OCI-LY1 (cell line): ENCODE results near the gene IL18BP.

Experiments used
- H2AFZ ChIP-seq: fragments of 200-600 bp; sonication (generic), shearing (Covaris generic); 2 replicates; pipeline ENCODE4 v1.6.0; 2014; ENCODE audit warnings: antibody characterized with exemption, mild to moderate bottlenecking, low read length
- H3F3A ChIP-seq: fragments of 200-600 bp; sonication (generic), shearing (Covaris generic); 2 replicates; pipeline ENCODE4 v1.6.0; 2014; ENCODE audit warnings: mild to moderate bottlenecking, antibody characterized with exemption, low read length, moderate library complexity; ENCODE audit not compliant: insufficient read depth
- H3K27ac ChIP-seq: fragments of 200-600 bp; sonication (generic); 2 replicates; pipeline ENCODE4 v1.5.1; 2014; ENCODE audit warnings: low read length, mixed run types, mild to moderate bottlenecking, low read depth; ENCODE audit not compliant: poor library complexity, severe bottlenecking
- H3K27me3 ChIP-seq: fragments of 200-600 bp; sonication (generic); 2 replicates; pipeline ENCODE4 v1.6.0; 2014; ENCODE audit warnings: antibody characterized with exemption, mild to moderate bottlenecking, low read length, moderate library complexity; ENCODE audit not compliant: insufficient read depth
- H3K36me3 ChIP-seq: fragments of 200-600 bp; sonication (generic); 2 replicates; pipeline ENCODE4 v1.6.1; 2014; ENCODE audit warnings: mild to moderate bottlenecking, antibody characterized with exemption, low read length, moderate library complexity, mixed read lengths; ENCODE audit not compliant: insufficient read depth
- H3K4me1 ChIP-seq: fragments of 200-600 bp; sonication (generic); 2 replicates; pipeline ENCODE4 v1.5.1; 2014; ENCODE audit warnings: mild to moderate bottlenecking, low read length, moderate library complexity; ENCODE audit not compliant: insufficient read depth, severe bottlenecking
- H3K4me2 ChIP-seq: fragments of 200-600 bp; sonication (generic), shearing (Covaris generic); 2 replicates; pipeline ENCODE4 v1.6.1; 2014; ENCODE audit warnings: low read length
- H3K4me3 ChIP-seq: fragments of 200-600 bp; sonication (generic); 2 replicates; pipeline ENCODE4 v1.5.1; 2014; ENCODE audit warnings: low read length, low read depth, mild to moderate bottlenecking, mixed read lengths; ENCODE audit not compliant: poor library complexity, severe bottlenecking
- H3K79me2 ChIP-seq: fragments of 200-600 bp; shearing (Covaris generic); 2 replicates; pipeline ENCODE4 v1.6.1; 2016; ENCODE audit warnings: mixed run types, low read length, mixed read lengths; ENCODE audit not compliant: insufficient read depth
- H3K9ac ChIP-seq: fragments of 200-600 bp; sonication (generic), shearing (Covaris generic); 2 replicates; pipeline ENCODE4 v1.6.1; 2014; ENCODE audit warnings: mild to moderate bottlenecking, low read length, mixed read lengths
- H3K9me2 ChIP-seq: fragments of 200-600 bp; sonication (generic), shearing (Covaris generic); 2 replicates; pipeline ENCODE4 v1.6.1; 2014; ENCODE audit warnings: low read depth, mild to moderate bottlenecking, low read length, mixed read lengths
- H3K9me3 ChIP-seq: fragments of 200-600 bp; shearing (Covaris generic); 2 replicates; pipeline ENCODE4 v1.6.1; 2014; ENCODE audit warnings: low read length, mixed read lengths
- H4K20me1 ChIP-seq: fragments of 200-600 bp; sonication (generic), shearing (Covaris generic); 2 replicates; pipeline ENCODE4 v1.6.0; 2016; ENCODE audit warnings: mild to moderate bottlenecking, low read length; ENCODE audit not compliant: insufficient read depth
- EZH2 ChIP-seq: fragments of 200-600 bp; sonication (generic), shearing (Covaris generic); IDR thresholded peaks from 2 replicates; pipeline ENCODE4 v1.8.0; 2017; ENCODE audit warnings: borderline replicate concordance, mixed run types, mild to moderate bottlenecking, antibody characterized with exemption, low read length, moderate library complexity, mixed read lengths
- TF ChIP-seq, protein P1 (sequence below): fragments of 200-600 bp; sonication (generic), shearing (Covaris generic); IDR thresholded peaks from 2 replicates; pipeline ENCODE4 v1.5.1; 2017; ENCODE audit warnings: mild to moderate bottlenecking, antibody characterized with exemption, low read length, moderate library complexity, mixed read lengths

The IL18BP gene

GRCh38 chr11:71964641-71965040, 34.1 kb upstream of the IL18BP start:
- H3K9ac ChIP-seq = no peak overlapping the region
- no peaks in the 10 kb centered on the region for H3K9me3 ChIP-seq
- H3K36me3 ChIP-seq = peaks cover 53% of the 10 kb centered on the region
- TF ChIP-seq EZH2 = no peak
- TF ChIP-seq, protein P1, sequence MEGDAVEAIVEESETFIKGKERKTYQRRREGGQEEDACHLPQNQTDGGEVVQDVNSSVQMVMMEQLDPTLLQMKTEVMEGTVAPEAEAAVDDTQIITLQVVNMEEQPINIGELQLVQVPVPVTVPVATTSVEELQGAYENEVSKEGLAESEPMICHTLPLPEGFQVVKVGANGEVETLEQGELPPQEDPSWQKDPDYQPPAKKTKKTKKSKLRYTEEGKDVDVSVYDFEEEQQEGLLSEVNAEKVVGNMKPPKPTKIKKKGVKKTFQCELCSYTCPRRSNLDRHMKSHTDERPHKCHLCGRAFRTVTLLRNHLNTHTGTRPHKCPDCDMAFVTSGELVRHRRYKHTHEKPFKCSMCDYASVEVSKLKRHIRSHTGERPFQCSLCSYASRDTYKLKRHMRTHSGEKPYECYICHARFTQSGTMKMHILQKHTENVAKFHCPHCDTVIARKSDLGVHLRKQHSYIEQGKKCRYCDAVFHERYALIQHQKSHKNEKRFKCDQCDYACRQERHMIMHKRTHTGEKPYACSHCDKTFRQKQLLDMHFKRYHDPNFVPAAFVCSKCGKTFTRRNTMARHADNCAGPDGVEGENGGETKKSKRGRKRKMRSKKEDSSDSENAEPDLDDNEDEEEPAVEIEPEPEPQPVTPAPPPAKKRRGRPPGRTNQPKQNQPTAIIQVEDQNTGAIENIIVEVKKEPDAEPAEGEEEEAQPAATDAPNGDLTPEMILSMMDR = no peak
- no peaks in the 10 kb centered on the region for H3K9me2 ChIP-seq
- peaks cover 13% of the 10 kb centered on the region for H3K4me1 ChIP-seq
- no peaks in the 10 kb centered on the region; the same call in 1 of the 2 replicates for H3F3A ChIP-seq
- no peaks in the 10 kb centered on the region for H4K20me1 ChIP-seq
- no peak overlapping the region for H3K4me2 ChIP-seq
- no peaks in the 10 kb centered on the region for H3K79me2 ChIP-seq
- no peak overlapping the region for H3K4me3 ChIP-seq
- no peak overlapping the region for H3K27ac ChIP-seq
- H2AFZ ChIP-seq = no peak overlapping the region
- H3K27me3 ChIP-seq = no peaks in the 10 kb centered on the region

DNA sequence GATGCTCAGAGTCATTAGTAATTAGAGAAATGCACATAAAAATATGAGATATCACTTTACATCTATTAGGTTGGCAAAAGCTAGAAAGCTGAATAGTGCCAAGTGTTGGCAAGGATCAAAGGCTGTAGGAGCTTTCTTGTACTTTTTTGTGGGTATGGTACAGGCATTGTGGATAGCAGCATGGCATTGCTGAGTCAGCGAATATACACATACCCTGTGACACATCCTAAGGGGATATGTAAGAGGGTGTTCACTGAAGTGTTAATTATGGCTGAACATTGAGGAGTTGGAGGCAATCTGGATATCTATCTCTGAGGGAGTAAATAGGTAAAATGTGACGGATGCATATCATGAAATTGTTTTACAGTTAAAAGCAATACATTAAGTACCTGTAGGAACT, 27.0 kb upstream of the IL18BP start:
- Histone ChIP-seq H3K27me3 (no peaks in the 10 kb centered on the region), H3K9me3 (no peaks in the 10 kb centered on the region), H3F3A (no peaks in the 10 kb centered on the region), H3K79me2 (no peaks in the 10 kb centered on the region), H3K4me1 (no peaks in the 10 kb centered on the region), H4K20me1 (no peaks in the 10 kb centered on the region), H3K4me3 (no peak overlapping the region), H3K36me3 (peaks cover 41% of the 10 kb centered on the region), H2AFZ (no peak overlapping the region), H3K9me2 (no peaks in the 10 kb centered on the region), H3K9ac (no peak overlapping the region), H3K4me2 (no peak overlapping the region), H3K27ac (no peak overlapping the region)
- TF ChIP-seq, protein P1 = no peak
- no peak for TF ChIP-seq EZH2

GRCh38 chr11:71976551-71976950, 22.2 kb upstream of the IL18BP start:
- Histone ChIP-seq H3K4me2 (no peak overlapping the region), H3K79me2 (no peaks in the 10 kb centered on the region), H3K4me1 (peaks cover 13% of the 10 kb centered on the region), H3K9me2 (no peaks in the 10 kb centered on the region), H3K9ac (no peak overlapping the region), H2AFZ (no peak overlapping the region), H3K27me3 (no peaks in the 10 kb centered on the region), H4K20me1 (no peaks in the 10 kb centered on the region), H3K27ac (no peak overlapping the region), H3K9me3 (no peaks in the 10 kb centered on the region), H3F3A (no peaks in the 10 kb centered on the region), H3K36me3 (peaks cover 25% of the 10 kb centered on the region), H3K4me3 (no peak overlapping the region)
- no peak for TF ChIP-seq EZH2
- TF ChIP-seq, protein P1 = no peak
